ENCODE data around the gene CD93.

CD93 gene

DNA sequence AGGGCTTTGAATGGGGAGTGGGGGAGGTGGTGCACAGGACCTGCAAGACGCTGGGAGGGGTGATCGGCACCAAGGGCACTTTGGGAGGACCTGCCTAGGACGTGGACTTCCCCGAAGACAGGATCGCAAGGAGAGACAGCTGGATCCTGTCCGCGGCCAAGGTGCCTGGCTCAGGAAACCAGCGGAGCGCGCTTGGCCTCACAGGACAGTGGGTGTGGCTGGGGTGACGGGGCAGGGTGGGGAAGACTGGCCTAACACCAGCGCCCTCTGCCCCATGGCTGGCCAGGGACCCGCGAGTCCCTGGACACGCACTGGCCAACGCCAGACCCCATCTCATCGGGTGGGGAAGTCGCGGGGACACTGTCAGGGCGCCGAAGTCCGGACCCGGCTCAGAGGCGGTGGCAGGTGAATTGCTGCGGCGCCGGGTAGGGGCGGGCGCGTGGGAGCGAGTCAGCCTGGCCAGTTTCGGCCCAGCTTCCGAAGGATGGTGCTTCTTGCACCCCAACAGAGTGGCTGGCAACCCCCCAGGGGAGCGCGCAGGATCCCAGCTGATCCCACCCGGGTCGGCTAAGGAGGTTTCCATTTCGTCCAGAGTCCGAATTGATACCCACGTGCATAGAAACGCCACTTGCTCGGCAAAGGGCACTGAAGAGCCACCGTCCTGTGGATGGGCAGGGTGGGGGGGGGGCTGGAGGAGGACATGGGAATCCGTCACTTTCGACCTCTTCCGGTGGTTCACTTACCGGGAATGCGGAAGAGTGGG is 35.9 kb downstream of the CD93 start:
- DNase-seq, result peak; percentile 19

DNA sequence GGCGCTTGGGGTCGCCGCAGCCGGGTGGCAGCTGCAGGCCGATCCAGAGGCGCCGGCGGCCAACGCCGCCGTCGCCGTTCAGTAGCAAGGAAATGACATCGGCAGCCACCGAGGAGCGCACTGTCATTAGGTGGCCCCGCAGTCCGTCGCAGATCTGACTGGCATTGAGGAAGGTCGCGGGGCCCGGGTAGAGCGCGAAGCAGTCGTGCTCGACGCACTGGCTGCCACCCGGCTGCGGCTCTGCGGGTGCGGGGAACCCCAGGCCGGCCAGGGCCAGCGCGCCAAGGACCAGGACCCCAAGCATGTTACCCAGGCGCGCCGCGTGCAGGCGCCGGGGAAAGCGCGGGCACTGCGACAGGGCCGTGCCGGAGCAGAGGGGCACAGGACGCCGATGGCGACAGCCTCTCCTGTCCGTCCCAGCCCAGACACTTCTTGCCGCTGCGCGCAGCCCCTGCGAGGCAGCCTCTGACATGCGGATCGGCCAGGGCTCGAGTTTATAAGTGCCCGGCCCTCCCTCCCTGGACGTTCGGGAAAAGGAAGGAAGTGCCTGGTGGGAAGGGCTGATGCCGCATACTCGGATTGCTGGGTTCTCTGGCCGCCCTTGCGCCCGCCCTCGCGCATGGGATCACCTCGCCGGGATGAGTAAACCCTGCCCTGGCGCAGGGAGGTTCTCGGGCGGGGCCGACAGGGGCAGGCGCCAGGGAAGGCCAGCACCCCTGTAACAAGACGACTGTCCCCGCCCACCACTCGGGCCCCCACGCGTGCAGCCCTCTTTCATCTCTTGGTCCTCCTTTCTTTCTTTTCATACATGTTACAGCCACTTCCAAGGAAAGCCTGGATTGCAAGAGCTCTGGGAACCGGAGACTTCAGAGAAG is 36.7 kb downstream of the CD93 start, which contains the start of gene THBD:
Gene THBD, minus strand, starts transcription at position 472 of the 875 bp plus-strand sequence. Its CDS starts 168 bp downstream, at position 304.
- no peaks in the 10 kb centered on the region for H3K36me3 ChIP-seq (replicated peaks)
- H3K27me3 ChIP-seq (replicated peaks), result no peaks in the 10 kb centered on the region
- peak within 1 kb of the TSS; percentile 65 for H3K4me3 ChIP-seq (ENCODE audit: low read depth, low read length)
- peak within 1 kb of the TSS; percentile 38 for H3K27ac ChIP-seq
- TF ChIP-seq, protein P1, sequence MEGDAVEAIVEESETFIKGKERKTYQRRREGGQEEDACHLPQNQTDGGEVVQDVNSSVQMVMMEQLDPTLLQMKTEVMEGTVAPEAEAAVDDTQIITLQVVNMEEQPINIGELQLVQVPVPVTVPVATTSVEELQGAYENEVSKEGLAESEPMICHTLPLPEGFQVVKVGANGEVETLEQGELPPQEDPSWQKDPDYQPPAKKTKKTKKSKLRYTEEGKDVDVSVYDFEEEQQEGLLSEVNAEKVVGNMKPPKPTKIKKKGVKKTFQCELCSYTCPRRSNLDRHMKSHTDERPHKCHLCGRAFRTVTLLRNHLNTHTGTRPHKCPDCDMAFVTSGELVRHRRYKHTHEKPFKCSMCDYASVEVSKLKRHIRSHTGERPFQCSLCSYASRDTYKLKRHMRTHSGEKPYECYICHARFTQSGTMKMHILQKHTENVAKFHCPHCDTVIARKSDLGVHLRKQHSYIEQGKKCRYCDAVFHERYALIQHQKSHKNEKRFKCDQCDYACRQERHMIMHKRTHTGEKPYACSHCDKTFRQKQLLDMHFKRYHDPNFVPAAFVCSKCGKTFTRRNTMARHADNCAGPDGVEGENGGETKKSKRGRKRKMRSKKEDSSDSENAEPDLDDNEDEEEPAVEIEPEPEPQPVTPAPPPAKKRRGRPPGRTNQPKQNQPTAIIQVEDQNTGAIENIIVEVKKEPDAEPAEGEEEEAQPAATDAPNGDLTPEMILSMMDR (IDR thresholded peaks at IDR 0.05; ENCODE audit: low read depth, low read length, missing control alignments), result no peak
- in situ Hi-C loops (cut with HindIII; ENCODE audit: low pct_ligation_motif_present, low sequenced_read_pairs), result no loop called here
- peak; percentile 44 for DNase-seq

More for the DNA sequence above, 35.9 kb downstream of the CD93 start:
- in situ Hi-C loops (cut with HindIII; ENCODE audit: low pct_ligation_motif_present, low sequenced_read_pairs), result no loop called here
- H3K36me3 ChIP-seq (replicated peaks), result no peaks in the 10 kb centered on the region
- H3K27me3 ChIP-seq (replicated peaks), result no peaks in the 10 kb centered on the region
- peak overlapping the region; percentile 65 for H3K4me3 ChIP-seq (ENCODE audit: low read depth, low read length)
- TF ChIP-seq, protein P1 (IDR thresholded peaks at IDR 0.05; ENCODE audit: low read depth, low read length, missing control alignments), result no peak
- peak overlapping the region; percentile 38 for H3K27ac ChIP-seq

DNA sequence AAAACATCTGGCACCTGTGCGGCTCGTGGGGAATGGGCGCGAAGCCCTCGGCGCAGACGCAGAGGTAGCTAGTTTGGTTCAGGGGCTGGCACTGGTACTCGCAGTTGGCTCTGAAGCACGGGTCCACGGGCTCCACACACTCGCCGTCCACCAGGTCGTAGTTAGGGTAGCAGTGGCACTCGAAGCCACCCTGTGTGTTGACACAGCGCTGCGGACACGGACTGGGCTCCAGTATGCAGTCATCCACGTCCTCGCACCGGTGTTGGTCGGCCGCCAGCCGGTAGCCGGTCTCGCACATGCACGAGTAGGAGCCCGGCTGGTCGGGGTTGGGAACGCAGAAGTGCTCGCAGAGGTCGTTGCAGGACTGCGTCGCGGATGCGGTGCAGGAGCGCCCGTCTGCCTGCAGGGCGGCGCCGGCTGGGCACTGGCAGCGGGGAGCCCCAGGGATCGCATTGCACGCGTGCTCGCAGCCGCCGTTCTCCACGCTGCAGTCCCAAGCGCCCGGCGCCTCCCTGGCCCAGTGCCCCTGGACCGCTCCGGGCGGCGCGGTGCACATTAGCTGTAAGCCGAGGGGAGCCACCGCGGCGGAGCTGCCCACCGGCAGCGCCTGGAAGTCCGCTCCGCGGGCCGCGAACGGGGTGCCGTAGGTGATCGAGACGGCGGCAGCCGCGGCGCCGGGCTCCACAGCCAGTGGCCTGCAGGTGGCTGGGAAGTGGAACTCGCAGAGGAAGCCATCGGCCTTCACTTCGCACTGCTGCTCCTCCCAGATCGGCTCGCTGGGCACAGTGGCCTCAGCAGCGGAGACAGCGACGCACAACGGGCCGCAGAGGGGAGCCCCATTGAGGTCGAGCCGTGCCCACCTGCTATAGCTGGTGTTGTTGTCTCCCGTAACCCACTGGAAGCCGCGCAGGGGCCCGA is 37.6 kb downstream of the CD93 start:
- Histone ChIP-seq H3K27ac (no peak overlapping the region), H3K36me3 (replicated peaks) (no peaks in the 10 kb centered on the region), H3K4me3 (ENCODE audit: low read depth, low read length) (peak overlapping the region; percentile 65), H3K27me3 (replicated peaks) (no peaks in the 10 kb centered on the region)
- in situ Hi-C loops (cut with HindIII; ENCODE audit: low pct_ligation_motif_present, low sequenced_read_pairs), result no loop called here
- TF ChIP-seq, protein P1 (IDR thresholded peaks at IDR 0.05; ENCODE audit: low read depth, low read length, missing control alignments), result peak; percentile 53
- no peak for DNase-seq

DNA sequence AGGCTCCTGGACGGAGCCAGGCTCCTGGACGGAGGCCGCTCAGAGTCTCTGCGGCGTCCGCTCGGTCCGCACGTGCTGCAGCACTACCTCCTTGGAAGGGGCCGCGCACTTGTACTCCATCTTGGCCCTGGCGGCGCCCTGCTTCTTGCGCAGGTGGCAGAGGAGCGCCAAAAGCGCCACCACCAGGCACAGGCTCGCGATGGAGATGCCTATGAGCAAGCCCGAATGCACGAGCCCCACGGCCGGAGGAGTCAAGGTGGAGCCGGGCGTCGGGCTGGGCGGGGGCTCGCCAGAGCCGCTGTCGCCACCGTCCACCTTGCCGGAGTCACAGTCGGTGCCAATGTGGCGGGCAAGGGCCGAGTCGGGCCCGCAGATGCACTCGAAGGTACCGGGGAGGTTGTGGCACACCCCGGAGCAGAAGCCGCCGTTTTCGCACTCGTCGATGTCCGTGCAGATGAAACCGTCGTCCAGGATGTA is 38.3 kb downstream of the CD93 start:
- peak overlapping the region; percentile 65 for H3K4me3 ChIP-seq (ENCODE audit: low read depth, low read length)
- no peaks in the 10 kb centered on the region for H3K27me3 ChIP-seq (replicated peaks)
- in situ Hi-C loops (cut with HindIII; ENCODE audit: low pct_ligation_motif_present, low sequenced_read_pairs), result no loop called here
- TF ChIP-seq, protein P1 (IDR thresholded peaks at IDR 0.05; ENCODE audit: low read depth, low read length, missing control alignments), result peak; percentile 4
- no peaks in the 10 kb centered on the region for H3K36me3 ChIP-seq (replicated peaks)
- DNase-seq, result no peak
- no peak overlapping the region for H3K27ac ChIP-seq

DNA sequence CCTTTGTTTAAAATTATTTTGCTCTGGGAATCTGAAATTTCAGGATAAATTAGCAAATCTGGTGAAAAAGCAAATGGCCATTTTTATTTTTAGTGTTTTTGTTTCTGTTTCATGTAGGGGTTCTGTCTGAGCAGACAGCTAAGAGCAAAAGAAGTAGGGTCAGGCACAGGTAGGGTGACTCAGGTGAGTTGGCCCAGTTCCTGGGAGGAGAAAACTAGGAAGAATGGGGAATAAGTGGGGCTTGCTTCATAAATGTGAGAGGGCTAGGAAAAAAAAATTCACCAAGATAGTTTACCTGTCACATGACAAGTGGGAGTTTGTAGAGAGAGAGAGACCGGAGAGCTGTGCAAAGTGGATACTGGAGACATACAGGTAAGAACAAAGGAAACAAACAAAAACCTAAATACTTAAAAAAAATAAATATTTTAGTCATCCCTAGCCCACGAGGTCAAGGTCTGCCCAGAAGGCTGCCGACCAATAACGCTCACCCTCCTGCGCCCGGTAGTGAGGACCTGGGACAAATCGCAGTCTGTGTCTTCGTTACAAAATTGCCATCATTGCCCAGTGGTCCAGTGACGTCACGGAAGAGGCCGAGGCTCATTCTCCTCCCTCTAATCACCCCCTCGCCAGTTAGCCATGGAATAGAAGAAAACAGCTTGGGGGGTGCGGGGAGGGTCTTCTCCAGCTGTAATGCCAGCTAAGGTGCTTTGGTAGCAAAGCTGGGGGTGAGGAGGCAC is 39.0 kb downstream of the CD93 start:
- no peak for DNase-seq
- Histone ChIP-seq H3K36me3 (replicated peaks) (no peaks in the 10 kb centered on the region), H3K27me3 (replicated peaks) (no peaks in the 10 kb centered on the region), H3K4me3 (ENCODE audit: low read depth, low read length) (peak overlapping the region; percentile 65), H3K27ac (no peak overlapping the region)
- in situ Hi-C loops (cut with HindIII; ENCODE audit: low pct_ligation_motif_present, low sequenced_read_pairs), result no loop called here
- TF ChIP-seq, protein P1 (IDR thresholded peaks at IDR 0.05; ENCODE audit: low read depth, low read length, missing control alignments), result no peak

Data from brain microvascular endothelial cell (primary cell).